ENCODE results near the gene MTHFD2L. TPM values are rescaled to one million over a fixed set of nuclear protein-coding genes. Genes with fewer than 3 reads are reported as not detected.
A peak's percentile ranks its signal among the peaks of the same experiment; 100 is the strongest.

MTHFD2L gene
- total RNA-seq, 1 experiment from 2014 or later: 24.1 TPM

DNA sequence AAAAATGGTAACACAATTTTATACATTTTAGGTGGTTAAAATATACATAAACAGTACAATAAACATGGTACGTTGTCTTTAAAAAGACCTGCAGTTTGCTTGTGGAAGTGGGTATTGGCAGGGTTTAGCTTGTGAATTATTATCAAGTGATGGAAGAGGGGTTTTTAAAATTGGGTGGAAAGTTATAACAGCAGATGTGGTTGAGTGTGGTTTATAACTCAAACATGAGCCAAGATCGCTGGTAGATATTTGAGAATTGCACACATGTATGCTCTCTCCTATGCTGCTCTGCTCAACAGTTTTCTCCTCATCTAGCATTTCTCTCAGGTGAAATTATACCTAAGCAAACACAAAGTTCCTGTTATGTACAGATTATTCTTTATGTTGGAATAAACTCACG is 164.4 kb downstream of the MTHFD2L start:
- H3K36me3 Mint-ChIP-seq (ENCODE audit: insufficient read depth, unreplicated experiment): peaks cover 5% of the 10 kb centered on the region
- H3K4me1 Mint-ChIP-seq (ENCODE audit: low read depth, unreplicated experiment): peaks cover 15% of the 10 kb centered on the region
- intact Hi-C loops (cut with micrococcal nuclease; ENCODE audit: unreplicated experiment): loop anchor here (5.0 to 10.0 kb wide), 3 partner anchors 35 to 962 kb away; partner anchors contain the start of gene BTC
- H3K27me3 Mint-ChIP-seq (ENCODE audit: unreplicated experiment): no peaks in the 10 kb centered on the region
- no peaks in the 10 kb centered on the region for H3K9me3 Mint-ChIP-seq (ENCODE audit: low read depth, unreplicated experiment)
- CTCF ChIA-PET: interaction anchor here (1.0 kb wide), 1 partner anchor 41 kb away, joined by 3 read pairs; no protein-coding TSS in a partner anchor
- BruUV-seq (replicated peaks): no TSS peak
- TF ChIP-seq, protein P1, sequence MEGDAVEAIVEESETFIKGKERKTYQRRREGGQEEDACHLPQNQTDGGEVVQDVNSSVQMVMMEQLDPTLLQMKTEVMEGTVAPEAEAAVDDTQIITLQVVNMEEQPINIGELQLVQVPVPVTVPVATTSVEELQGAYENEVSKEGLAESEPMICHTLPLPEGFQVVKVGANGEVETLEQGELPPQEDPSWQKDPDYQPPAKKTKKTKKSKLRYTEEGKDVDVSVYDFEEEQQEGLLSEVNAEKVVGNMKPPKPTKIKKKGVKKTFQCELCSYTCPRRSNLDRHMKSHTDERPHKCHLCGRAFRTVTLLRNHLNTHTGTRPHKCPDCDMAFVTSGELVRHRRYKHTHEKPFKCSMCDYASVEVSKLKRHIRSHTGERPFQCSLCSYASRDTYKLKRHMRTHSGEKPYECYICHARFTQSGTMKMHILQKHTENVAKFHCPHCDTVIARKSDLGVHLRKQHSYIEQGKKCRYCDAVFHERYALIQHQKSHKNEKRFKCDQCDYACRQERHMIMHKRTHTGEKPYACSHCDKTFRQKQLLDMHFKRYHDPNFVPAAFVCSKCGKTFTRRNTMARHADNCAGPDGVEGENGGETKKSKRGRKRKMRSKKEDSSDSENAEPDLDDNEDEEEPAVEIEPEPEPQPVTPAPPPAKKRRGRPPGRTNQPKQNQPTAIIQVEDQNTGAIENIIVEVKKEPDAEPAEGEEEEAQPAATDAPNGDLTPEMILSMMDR (IDR thresholded peaks at IDR 0.05; ENCODE audit: unreplicated experiment): no peak
- no peak overlapping the region for H3K27ac Mint-ChIP-seq (ENCODE audit: unreplicated experiment)
- no peak for DNase-seq
- no peak overlapping the region for H3K4me3 Mint-ChIP-seq (ENCODE audit: low read depth, unreplicated experiment)

- H3K27me3 Mint-ChIP-seq (ENCODE audit: unreplicated experiment): no peaks in the 10 kb centered on the region
- CTCF ChIA-PET: no interaction called here
- H3K27ac Mint-ChIP-seq (ENCODE audit: unreplicated experiment): peak overlapping the region; percentile 3
- TF ChIP-seq, protein P1 (IDR thresholded peaks at IDR 0.05; ENCODE audit: unreplicated experiment): no peak
- intact Hi-C loops (cut with micrococcal nuclease; ENCODE audit: unreplicated experiment): loop anchor here (5.0 to 10.0 kb wide), 3 partner anchors 34 to 961 kb away; partner anchors contain the start of gene BTC
- no peaks in the 10 kb centered on the region for H3K9me3 Mint-ChIP-seq (ENCODE audit: low read depth, unreplicated experiment)
- H3K4me3 Mint-ChIP-seq (ENCODE audit: low read depth, unreplicated experiment): peak overlapping the region; percentile 4
- peaks cover 5% of the 10 kb centered on the region for H3K36me3 Mint-ChIP-seq (ENCODE audit: insufficient read depth, unreplicated experiment)
- BruUV-seq (replicated peaks): no TSS peak
- DNase-seq: no peak
- H3K4me1 Mint-ChIP-seq (ENCODE audit: low read depth, unreplicated experiment): peaks cover 15% of the 10 kb centered on the region
Measured at GRCh38 chr4:74323663-74324062, 165.7 kb downstream of the MTHFD2L start.

DNA sequence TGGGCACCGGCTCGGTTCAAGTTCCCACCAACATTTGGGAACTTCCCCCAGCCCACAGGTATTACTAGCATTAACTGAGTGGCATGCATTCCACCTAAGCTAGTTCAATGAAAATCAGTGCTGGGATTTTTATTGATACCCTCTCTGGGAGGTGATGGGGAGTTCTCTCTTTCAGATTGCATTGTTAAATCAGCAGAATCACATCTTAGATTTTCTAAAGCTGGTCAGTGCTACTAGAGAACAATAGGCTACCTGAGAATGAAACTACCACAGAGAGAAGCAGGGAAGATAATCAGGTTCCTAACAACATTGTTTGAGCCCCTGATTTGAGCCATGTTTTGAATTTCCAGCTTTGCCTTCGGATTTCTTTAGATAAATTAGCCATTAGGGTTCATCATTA is 166.3 kb downstream of the MTHFD2L start:
- H3K4me1 Mint-ChIP-seq (ENCODE audit: low read depth, unreplicated experiment): peaks cover 15% of the 10 kb centered on the region
- BruUV-seq (replicated peaks): no TSS peak
- intact Hi-C loops (cut with micrococcal nuclease; ENCODE audit: unreplicated experiment): loop anchor here (5.0 to 10.0 kb wide), 3 partner anchors 33 to 961 kb away; partner anchors contain the start of gene BTC
- TF ChIP-seq, protein P1 (IDR thresholded peaks at IDR 0.05; ENCODE audit: unreplicated experiment): no peak
- no peak for DNase-seq
- H3K36me3 Mint-ChIP-seq (ENCODE audit: insufficient read depth, unreplicated experiment): peaks cover 5% of the 10 kb centered on the region
- H3K4me3 Mint-ChIP-seq (ENCODE audit: low read depth, unreplicated experiment): peak overlapping the region; percentile 4
- no peaks in the 10 kb centered on the region for H3K9me3 Mint-ChIP-seq (ENCODE audit: low read depth, unreplicated experiment)
- peak overlapping the region; percentile 3 for H3K27ac Mint-ChIP-seq (ENCODE audit: unreplicated experiment)
- H3K27me3 Mint-ChIP-seq (ENCODE audit: unreplicated experiment): no peaks in the 10 kb centered on the region
- CTCF ChIA-PET: interaction anchor here (0.6 kb wide), 1 partner anchor 221 kb away, joined by 11 read pairs; no protein-coding TSS in a partner anchor

DNA sequence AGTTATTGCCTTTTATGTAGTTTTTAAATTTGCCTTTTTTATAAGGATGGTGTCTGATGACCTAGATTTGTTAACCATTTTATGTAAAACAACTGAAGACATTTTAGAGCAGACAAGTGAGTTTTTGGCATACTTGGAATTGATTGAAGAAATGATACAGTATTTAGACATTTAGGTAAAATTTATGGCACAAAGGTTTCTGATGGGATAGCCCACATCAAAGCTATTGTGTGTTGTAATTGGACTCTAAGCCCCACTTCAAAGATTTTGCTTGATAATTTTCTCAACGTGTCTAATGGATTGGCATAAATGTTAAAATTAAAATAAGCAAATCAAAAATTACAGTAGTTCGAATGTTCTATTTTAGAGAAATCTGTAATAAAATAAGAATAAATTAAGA is 168.0 kb downstream of the MTHFD2L start:
- TF ChIP-seq, protein P1 (IDR thresholded peaks at IDR 0.05; ENCODE audit: unreplicated experiment): no peak
- no peak for DNase-seq
- H3K27ac Mint-ChIP-seq (ENCODE audit: unreplicated experiment): no peak overlapping the region
- H3K4me3 Mint-ChIP-seq (ENCODE audit: low read depth, unreplicated experiment): no peak overlapping the region
- CTCF ChIA-PET: no interaction called here
- no peaks in the 10 kb centered on the region for H3K36me3 Mint-ChIP-seq (ENCODE audit: insufficient read depth, unreplicated experiment)
- intact Hi-C loops (cut with micrococcal nuclease; ENCODE audit: unreplicated experiment): loop anchor here (10.0 kb wide), 2 partner anchors 469 to 959 kb away; partner anchors contain the start of gene BTC
- no TSS peak for BruUV-seq (replicated peaks)
- H3K4me1 Mint-ChIP-seq (ENCODE audit: low read depth, unreplicated experiment): peaks cover 5% of the 10 kb centered on the region
- no peaks in the 10 kb centered on the region for H3K9me3 Mint-ChIP-seq (ENCODE audit: low read depth, unreplicated experiment)
- H3K27me3 Mint-ChIP-seq (ENCODE audit: unreplicated experiment): no peaks in the 10 kb centered on the region

Data from Calu3 (cell line).